A673 (cell line): Measurements from ENCODE around the gene CDK5RAP2.

ENCODE experiments used
- CTCF ChIP-seq: fragments of 300-800, 200-600 bp; sonication (generic); conservative IDR thresholded peaks from 2 replicates; pipeline ENCODE4 v1.5.1; 2017; ENCODE audit warnings: low read depth, mild to moderate bottlenecking, antibody characterized with exemption, low read length, moderate library complexity, mixed read lengths
- EZH2 ChIP-seq: fragments of 200-600 bp; sonication (generic); IDR thresholded peaks from 2 replicates; pipeline ENCODE4 v1.6.1; 2017; ENCODE audit warnings: borderline replicate concordance, low read depth, mild to moderate bottlenecking, mixed read lengths, antibody characterized with exemption, low read length; ENCODE audit not compliant: poor library complexity, severe bottlenecking

DNA sequence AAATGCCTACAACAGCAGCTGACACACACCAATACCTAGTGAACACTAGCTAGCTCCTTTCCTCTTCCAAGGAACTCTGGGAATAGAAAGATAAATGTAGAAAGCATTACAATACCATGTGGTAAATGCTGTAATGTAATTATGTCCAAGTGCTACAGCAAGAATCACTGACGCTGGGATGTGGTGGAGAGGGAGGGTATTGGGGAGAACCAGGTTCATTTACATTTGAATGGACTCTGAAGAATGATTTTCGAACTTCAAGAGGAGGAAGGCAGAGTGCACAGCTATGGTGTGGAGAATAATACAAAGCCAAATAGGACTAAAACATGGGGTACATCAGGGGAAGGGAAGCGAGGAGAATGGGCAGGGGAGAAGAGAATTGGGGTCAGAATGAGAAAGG is 158.0 kb downstream of the CDK5RAP2 start:
- TF ChIP-seq CTCF (no peak), EZH2 (no peak)
